ENCODE data around the gene ZC2HC1B. TPM values are rescaled to one million over a fixed set of nuclear protein-coding genes. Genes with fewer than 3 reads are reported as not detected.

ZC2HC1B gene
- total and polyA plus RNA-seq, 10 of the 15 experiments (the other 5 are each of a cell fraction or from before 2014, with no cell fraction given), result 0.09 to 0.36 (median 0.31) TPM; not detected in 5

DNA sequence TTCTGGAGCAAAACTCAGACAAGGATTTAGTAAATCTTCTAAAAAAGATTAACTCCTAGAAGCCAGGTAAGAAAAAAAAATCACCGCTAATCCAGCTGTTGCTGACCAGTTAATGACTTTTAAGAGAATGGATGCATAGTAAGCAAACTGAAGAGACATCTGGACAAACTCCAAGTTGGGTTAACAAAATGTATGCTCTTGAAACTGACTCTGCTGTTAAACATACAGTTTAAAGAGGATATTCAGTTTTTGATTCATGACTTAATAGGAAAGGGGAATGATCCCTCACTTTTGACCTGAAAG is 73.3 kb downstream of the ZC2HC1B start:
- Histone ChIP-seq H3K27me3 (replicated peaks in 1 of 2; ENCODE audit: control insufficient read depth in 2 of 2, insufficient read depth in 2 of 2, low read length in 1 of 2) (no peaks in the 10 kb centered on the region), H3K4me2 (ENCODE audit: control insufficient read depth, insufficient read depth) (no peak overlapping the region), H3K9ac (ENCODE audit: control insufficient read depth, insufficient read depth, low read length) (no peak overlapping the region), H3K9me3 (replicated peaks; ENCODE audit: control insufficient read depth, insufficient read depth, low read length) (no peaks in the 10 kb centered on the region; the same call in 2 of the 3 replicates), H3K4me1 (ENCODE audit: control insufficient read depth, insufficient read depth, low read length) (peaks cover 5% of the 10 kb centered on the region; the same call in 1 of the 2 replicates), H2AFZ (ENCODE audit: control insufficient read depth, low read depth, low read length) (no peak overlapping the region), H3K4me3 (no peak overlapping the region), H3K36me3 (ENCODE audit: control insufficient read depth in 2 of 2, insufficient read depth in 2 of 2, low read length in 1 of 2) (no peaks in the 10 kb centered on the region), H3K79me2 (ENCODE audit: control insufficient read depth, insufficient read depth, low read length) (no peaks in the 10 kb centered on the region), H4K20me1 (ENCODE audit: control insufficient read depth, insufficient read depth) (no peaks in the 10 kb centered on the region), H3K27ac (ENCODE audit: control insufficient read depth, insufficient read depth) (no peak overlapping the region)
- POLR2A ChIA-PET, result no interaction called here
- WGBS (ENCODE audit: insufficient coverage, insufficient replicate concordance, low lambda C conversion rate, missing lambda C conversion rate), result 100% methylated on average over 1 of the region's 1 CpG
- in situ Hi-C loops (cut with MboI) (no loop called here), intact Hi-C loops (cut with micrococcal nuclease; ENCODE audit: unreplicated experiment) (no loop called here)
- BruUV-seq (replicated peaks), result no TSS peak
- no peak for ATAC-seq
- no peak for DNase-seq (ENCODE audit: low read depth, low spot score)
- SMC1A ChIA-PET (ENCODE audit: uncharacterized antibody, unreplicated experiment), result interaction anchor here (0.6 to 2.1 kb wide), 2 partner anchors 155 to 362 kb away, joined by 3 to 7 read pairs; no protein-coding TSS in a partner anchor
- RAD21 ChIA-PET (ENCODE audit: unreplicated experiment), result interaction anchor here (3.5 to 7.4 kb wide), 2 partner anchors 152 to 362 kb away, joined by 24 to 119 read pairs; no protein-coding TSS in a partner anchor
- CTCF ChIA-PET, result interaction anchor here (0.6 to 9.6 kb wide), 6 partner anchors 12 to 457 kb away, joined by 3 to 164 read pairs (median 7); no protein-coding TSS in a partner anchor
- FAIRE-seq, result no peak
- TF ChIP-seq BHLHE40 (IDR thresholded peaks at IDR 0.05; ENCODE audit: borderline replicate concordance in 1 of 2, low read depth in 2 of 2, low read length in 1 of 2), result no peak
- TF ChIP-seq SMAD1 (IDR thresholded peaks at IDR 0.05; ENCODE audit: low read depth, partially characterized antibody), result no peak
- TF ChIP-seq, protein P1, sequence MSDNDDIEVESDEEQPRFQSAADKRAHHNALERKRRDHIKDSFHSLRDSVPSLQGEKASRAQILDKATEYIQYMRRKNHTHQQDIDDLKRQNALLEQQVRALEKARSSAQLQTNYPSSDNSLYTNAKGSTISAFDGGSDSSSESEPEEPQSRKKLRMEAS (IDR thresholded peaks at IDR 0.05; ENCODE audit: low read depth, low read length), result no peak
- no peak for TF ChIP-seq SUPT20H (IDR thresholded peaks at IDR 0.05; ENCODE audit: borderline replicate concordance, control insufficient read depth, low read depth, low read length)
- TF ChIP-seq, protein P2, sequence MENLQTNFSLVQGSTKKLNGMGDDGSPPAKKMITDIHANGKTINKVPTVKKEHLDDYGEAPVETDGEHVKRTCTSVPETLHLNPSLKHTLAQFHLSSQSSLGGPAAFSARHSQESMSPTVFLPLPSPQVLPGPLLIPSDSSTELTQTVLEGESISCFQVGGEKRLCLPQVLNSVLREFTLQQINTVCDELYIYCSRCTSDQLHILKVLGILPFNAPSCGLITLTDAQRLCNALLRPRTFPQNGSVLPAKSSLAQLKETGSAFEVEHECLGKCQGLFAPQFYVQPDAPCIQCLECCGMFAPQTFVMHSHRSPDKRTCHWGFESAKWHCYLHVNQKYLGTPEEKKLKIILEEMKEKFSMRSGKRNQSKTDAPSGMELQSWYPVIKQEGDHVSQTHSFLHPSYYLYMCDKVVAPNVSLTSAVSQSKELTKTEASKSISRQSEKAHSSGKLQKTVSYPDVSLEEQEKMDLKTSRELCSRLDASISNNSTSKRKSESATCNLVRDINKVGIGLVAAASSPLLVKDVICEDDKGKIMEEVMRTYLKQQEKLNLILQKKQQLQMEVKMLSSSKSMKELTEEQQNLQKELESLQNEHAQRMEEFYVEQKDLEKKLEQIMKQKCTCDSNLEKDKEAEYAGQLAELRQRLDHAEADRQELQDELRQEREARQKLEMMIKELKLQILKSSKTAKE (IDR thresholded peaks at IDR 0.05; ENCODE audit: low read depth, poor library complexity, severe bottlenecking), result no peak
- no peak for TF ChIP-seq EED (IDR thresholded peaks at IDR 0.05; ENCODE audit: low read depth)
- TF ChIP-seq, protein P3, sequence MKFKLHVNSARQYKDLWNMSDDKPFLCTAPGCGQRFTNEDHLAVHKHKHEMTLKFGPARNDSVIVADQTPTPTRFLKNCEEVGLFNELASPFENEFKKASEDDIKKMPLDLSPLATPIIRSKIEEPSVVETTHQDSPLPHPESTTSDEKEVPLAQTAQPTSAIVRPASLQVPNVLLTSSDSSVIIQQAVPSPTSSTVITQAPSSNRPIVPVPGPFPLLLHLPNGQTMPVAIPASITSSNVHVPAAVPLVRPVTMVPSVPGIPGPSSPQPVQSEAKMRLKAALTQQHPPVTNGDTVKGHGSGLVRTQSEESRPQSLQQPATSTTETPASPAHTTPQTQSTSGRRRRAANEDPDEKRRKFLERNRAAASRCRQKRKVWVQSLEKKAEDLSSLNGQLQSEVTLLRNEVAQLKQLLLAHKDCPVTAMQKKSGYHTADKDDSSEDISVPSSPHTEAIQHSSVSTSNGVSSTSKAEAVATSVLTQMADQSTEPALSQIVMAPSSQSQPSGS (IDR thresholded peaks at IDR 0.05; ENCODE audit: low read length), result no peak
- no peak for TF ChIP-seq HDAC6 (IDR thresholded peaks at IDR 0.05; ENCODE audit: unreplicated experiment)
- TF ChIP-seq, protein P4, sequence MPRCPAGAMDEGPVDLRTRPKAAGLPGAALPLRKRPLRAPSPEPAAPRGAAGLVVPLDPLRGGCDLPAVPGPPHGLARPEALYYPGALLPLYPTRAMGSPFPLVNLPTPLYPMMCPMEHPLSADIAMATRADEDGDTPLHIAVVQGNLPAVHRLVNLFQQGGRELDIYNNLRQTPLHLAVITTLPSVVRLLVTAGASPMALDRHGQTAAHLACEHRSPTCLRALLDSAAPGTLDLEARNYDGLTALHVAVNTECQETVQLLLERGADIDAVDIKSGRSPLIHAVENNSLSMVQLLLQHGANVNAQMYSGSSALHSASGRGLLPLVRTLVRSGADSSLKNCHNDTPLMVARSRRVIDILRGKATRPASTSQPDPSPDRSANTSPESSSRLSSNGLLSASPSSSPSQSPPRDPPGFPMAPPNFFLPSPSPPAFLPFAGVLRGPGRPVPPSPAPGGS (IDR thresholded peaks at IDR 0.05; ENCODE audit: borderline replicate concordance, insufficient read depth, low read depth, low read length, poor library complexity, severe bottlenecking), result no peak
- TF ChIP-seq, protein P5, sequence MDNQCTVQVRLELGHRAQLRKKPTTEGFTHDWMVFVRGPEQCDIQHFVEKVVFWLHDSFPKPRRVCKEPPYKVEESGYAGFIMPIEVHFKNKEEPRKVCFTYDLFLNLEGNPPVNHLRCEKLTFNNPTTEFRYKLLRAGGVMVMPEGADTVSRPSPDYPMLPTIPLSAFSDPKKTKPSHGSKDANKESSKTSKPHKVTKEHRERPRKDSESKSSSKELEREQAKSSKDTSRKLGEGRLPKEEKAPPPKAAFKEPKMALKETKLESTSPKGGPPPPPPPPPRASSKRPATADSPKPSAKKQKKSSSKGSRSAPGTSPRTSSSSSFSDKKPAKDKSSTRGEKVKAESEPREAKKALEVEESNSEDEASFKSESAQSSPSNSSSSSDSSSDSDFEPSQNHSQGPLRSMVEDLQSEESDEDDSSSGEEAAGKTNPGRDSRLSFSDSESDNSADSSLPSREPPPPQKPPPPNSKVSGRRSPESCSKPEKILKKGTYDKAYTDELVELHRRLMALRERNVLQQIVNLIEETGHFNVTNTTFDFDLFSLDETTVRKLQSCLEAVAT (IDR thresholded peaks at IDR 0.05), result no peak
- TF ChIP-seq CEBPB (IDR thresholded peaks at IDR 0.05; ENCODE audit: borderline replicate concordance in 1 of 2, low read depth in 2 of 2, low read length in 2 of 2), result no peak
- no peak for TF ChIP-seq FOXM1 (IDR thresholded peaks at IDR 0.05; ENCODE audit: low read depth, low read length)
- TF ChIP-seq IKZF2 (IDR thresholded peaks at IDR 0.05), result no peak
- TF ChIP-seq, protein P6, sequence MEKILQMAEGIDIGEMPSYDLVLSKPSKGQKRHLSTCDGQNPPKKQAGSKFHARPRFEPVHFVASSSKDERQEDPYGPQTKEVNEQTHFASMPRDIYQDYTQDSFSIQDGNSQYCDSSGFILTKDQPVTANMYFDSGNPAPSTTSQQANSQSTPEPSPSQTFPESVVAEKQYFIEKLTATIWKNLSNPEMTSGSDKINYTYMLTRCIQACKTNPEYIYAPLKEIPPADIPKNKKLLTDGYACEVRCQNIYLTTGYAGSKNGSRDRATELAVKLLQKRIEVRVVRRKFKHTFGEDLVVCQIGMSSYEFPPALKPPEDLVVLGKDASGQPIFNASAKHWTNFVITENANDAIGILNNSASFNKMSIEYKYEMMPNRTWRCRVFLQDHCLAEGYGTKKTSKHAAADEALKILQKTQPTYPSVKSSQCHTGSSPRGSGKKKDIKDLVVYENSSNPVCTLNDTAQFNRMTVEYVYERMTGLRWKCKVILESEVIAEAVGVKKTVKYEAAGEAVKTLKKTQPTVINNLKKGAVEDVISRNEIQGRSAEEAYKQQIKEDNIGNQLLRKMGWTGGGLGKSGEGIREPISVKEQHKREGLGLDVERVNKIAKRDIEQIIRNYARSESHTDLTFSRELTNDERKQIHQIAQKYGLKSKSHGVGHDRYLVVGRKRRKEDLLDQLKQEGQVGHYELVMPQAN (conservative IDR thresholded peaks at IDR 0.05), result no peak
- no peak for TF ChIP-seq BCL11A (IDR thresholded peaks at IDR 0.05; ENCODE audit: low read depth, low read length)
